Femur (tissue), 1 donor: ENCODE measurements around the gene JAG1.

Experiments used
- DNase-seq: peaks from one replicate; pipeline ENCODE4 v3.0.0-alpha.2; 2017

Gene JAG1

DNA sequence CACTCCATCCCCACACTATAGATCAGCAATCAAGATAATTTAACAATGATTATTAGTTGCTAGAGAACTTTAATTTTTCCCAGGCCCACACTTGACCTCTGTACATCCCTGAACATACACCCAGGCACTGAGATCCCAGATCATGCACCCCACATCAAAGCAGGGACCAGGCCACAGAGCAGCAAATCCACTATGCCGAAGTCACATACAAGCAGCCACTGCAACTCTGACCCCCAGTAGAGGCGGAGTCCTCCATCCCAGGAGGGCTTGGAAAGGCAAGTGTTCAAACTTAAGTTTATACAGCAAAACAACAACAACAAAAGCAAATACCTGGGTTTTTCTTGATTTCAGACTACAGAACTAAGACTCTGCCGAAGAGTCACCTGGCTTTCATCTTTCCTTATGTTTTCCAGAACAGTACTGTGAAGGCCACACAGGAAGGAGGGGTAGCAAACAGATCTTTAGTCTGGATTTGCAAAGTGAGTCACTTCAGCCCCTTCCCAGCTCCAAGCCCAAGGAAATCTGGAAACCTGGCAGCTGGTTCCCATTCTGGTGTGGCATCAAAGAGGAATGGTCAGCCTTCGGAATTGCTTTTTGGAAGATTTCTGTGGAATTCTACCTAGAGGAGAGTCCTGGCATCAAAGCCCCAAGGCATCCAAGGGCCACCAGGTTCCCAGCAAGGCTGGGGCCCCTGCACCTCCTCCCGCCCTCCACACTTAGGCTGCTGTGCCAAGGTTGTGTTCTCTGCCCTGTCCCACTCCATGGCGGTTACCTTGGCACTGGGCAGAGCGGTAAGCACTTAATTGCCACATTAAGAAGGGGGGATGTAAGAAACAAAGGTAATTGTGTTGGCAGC, 7.3 kb downstream of the JAG1 start:
- DNase-seq = peak; percentile 8

DNA sequence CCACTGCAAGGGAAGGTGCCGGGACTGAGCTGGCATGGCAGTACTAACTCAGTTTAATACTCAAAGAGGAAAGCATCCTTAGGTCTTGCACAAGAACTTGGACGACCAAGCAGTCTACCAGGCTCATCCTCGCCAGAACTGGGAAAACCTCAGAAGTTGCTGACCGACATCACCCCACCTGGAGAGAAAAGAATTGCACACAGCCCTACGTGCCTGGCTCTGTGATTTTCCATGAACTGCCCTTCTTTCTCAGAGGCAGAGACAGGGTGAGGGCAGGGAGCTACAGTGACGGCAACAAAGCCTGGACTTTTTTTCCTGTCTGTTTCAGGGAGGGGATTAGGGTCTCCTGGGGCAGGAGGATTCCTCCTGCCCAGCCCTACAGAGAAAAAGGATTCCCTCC, 8.0 kb downstream of the JAG1 start:
- peak; percentile 17 for DNase-seq

DNA sequence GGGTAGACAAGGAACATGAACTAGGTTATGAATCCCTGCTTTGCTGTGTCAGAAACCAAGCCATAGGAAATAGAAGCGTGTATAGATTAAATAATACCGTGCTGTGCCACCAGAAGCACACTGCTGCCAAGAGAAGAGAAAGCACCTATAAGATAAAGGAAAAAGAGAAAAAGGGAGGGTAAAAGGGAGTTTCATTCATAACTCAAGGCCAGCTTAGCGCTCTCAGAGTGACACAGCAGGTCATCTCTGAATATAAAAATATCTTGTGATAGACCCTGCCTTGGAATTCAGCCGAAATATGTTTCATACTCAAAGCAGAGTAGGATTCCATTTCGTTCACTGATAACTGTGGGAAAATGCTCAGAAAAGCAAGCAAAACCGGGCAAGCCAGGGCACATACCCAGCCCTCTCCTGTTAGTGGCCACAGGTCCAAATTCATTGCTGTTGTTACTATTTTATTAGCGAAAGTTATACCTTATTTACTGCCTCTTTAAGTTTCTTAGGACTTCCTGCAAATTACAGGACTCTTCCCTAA, 8.7 kb downstream of the JAG1 start:
- DNase-seq = peak; percentile 3

DNA sequence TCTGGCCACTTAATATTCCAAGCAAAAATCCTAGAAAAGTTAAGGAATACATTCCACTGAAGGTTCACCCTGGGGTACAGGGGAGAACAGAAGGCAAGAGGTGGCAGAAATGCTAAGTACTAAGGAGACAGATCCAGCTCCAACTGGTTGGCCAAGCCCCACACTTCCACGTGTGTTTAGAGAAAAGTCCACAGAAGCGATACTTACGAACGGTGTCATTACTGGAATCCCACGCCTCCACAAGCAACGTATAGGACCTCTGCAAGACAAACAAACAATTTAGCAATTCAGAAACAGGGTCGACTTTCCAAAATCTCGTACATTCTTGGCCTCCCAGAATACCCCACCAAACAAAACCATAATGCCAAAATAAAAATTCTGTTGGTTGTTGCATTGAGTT, 10.0 kb downstream of the JAG1 start:
- peak; percentile 5 for DNase-seq

DNA sequence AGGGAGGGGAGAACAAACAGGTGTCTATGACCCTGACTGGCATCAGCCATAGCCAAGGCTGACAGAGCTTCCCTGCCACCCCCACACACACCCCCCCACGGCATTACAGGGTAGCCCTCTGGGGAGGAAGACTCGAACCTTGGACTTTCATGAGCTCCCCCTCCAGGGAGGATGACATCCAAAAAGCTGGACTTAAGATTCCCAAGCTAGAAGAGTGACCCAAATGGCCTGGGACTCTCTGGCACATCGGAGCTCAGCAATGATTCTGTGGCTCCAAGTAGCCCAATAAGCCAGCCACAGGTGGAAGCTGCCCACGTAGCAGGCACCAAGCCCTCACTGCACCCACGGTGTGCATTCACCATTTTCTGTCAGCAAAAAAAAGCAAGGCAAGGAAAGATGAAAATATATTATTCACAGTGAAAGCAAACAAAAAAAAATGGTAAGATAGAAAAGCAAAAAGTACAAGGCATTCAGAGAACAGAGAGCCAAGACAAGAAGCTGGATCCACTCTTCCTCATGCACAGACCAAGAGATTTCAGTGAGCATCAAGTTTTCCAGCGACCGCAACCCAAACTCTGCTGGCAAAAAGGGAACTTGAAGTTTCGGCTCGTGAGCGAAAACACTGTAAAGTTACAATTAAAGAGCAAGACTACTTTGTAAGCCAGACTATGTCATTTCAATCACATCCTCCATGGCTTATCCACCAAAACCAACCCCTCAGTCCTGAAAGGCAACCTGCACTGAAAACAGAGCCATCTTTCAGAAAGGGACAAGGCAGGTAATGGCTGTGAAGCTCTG, 10.9 kb downstream of the JAG1 start:
- DNase-seq = peak; percentile 33

DNA sequence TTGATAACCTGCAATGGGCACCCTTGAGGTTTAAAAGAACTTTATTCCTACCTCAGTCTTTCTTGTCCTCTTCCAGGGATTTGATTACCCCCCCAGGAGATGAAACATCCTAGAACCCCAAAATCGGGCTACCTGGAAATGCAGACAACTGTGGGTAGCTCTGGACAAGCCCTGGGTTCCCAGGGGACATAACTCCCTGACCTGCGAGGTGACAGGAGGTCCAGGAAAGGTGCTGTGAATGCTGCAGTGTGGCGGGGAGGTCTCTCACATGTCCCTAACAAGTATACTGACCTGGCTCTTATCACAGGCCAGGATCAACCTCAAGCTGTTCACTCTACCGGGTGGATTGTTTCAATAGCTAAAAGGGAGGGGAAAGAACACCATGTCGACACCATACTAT, 11.6 kb downstream of the JAG1 start:
- peak; percentile 5 for DNase-seq

DNA sequence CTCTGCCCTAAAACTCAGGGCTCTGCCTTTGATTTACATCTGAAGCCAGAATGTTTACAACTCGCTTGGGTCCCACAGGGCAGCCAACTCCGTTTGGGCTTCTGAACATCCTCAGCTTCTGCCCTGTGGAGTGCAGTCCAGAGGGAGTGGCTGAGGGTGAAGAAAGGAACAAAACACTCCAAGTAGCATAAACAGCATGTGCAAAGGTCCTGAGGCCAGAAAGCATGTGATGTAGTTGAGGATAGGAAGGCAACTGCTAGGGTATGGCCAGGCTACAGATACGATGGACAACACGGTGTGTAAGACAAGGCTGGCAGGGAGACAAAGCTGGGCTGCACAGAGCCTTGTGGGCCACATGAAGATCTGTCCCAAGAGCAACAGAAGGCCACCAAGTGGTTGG, 12.5 kb downstream of the JAG1 start:
- DNase-seq = peak; percentile 5

DNA sequence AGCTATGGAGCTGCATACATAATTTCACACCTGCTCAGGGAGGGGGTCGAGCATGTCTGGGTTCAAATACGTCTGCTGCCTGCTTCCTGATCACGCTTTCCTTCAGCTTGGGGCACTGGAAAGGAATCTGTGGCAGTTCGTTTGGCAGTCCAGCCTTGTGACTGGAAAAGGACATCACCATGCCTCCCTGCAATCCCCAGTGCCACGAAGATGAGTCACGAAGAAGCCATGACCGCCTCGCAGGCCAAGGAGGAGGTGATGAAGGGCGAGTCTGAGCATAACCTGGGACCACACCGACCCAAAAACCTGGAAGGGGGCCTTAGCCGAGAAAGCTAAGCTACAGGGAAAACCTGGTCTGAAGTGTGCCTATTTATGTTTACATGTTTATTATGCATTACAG, 13.1 kb downstream of the JAG1 start:
- peak; percentile 15 for DNase-seq

DNA sequence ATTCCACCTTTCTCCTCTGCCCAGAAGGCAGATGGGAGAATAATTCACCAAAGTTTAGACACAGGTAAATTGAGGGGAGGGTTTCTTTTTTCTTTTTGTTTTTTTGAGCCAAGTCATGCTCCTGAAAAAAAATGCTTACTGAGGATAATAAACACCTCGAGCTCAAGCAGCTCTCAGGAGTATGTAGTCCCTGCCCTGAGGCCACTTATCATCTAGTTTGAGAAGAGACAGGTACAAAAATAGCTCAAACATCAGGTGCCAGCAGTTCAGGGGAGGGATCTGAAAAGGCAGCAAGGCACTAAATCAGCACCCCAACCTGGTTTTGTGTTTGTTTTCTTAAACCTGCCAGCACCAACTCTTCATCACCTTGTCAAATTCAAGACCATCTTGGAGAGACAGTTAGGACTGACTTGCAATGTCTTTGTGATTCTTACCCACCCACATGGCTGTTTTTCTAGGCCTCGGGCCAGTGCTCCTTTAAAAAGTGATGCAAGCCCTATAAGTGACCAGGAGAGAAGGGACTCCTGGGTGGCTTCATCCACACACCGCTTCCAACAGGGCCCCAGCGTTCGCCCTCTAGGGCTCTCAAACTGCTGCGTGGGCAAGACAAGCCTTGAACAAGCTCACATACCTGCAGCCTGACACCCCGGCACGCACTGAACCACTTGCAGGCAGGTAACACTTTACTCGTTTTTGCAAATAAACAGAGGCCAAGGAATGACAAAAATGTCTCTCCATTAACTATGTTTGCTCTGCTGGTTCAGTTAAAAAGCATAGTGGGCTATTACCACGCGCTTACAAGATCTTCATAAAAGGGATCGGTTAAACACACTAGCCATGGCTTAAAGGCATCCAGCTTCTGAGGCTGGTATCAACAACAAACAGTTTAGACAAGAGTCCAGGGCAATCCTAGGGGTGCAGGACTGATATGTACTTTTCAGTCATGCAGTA, 13.9 kb downstream of the JAG1 start:
- DNase-seq = peak; percentile 10

DNA sequence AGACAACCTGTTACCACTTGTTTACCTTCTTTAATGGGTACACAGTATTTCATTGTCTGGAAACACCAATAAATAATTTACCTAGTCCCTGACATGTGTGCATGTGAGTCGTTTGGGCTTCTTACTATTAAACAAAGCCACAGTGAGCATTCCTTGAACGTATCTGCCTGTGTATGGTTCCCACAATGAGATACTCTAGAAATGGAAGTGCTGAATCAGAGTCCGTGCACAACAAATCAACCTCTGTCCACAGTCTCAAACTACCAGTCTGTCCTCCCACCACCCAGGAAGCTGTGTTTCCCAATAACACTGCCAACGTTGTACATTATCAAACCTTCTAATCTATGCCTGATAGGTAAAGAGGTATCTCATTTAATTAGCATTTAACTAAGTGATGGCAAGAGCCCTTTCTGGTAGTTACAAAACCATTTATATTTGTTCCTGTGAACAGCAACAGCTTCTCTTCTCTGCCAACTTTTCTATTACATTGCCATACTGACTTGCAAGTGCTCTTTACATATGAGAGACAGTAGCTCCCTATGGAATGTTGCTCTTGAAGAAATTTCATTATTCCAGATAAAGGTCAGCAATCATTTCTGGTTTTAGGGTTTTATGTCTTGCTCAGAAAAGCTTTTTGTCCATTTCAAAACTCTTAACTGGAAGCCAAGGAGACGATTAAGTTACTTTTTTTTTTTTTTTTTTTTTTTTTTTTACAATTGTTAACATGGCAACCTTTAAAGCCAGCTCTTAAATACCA, 14.7 kb downstream of the JAG1 start:
- no peak for DNase-seq

DNA sequence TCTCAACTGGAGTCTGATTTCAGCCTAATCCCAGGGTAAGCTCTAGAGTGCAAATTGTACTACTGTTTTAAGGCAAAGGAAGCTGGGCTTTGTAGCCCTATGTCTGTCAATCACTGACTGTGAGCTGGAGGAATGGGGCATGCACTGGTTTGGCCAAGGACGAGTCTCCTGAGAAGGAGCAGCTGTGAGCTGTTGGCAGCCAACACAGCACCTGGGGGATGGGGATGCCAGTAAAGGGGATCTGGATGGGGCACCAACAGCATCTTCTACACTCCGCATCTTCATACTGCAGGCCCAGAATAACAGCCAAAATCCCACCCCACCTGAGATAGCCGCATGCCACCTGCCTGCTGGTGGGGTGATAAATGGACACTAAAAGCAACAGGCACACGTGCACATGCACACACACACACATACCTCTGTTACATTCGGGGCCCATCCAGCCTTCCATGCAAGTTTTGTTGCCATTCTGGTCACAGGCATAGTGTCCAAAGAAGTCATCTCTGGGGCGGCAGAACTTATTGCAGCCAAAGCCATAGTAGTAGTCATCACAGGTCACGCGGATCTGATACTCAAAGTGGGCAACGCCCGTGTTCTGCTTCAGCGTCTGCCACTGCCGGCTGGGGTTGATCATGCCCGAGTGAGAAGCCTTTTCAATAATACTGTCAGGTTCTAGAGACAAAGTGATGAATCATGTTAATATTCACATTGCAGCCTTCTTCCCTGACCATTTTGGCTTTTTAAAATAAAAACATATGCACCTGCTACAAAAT, 15.6 kb downstream of the JAG1 start:
- no peak for DNase-seq

DNA sequence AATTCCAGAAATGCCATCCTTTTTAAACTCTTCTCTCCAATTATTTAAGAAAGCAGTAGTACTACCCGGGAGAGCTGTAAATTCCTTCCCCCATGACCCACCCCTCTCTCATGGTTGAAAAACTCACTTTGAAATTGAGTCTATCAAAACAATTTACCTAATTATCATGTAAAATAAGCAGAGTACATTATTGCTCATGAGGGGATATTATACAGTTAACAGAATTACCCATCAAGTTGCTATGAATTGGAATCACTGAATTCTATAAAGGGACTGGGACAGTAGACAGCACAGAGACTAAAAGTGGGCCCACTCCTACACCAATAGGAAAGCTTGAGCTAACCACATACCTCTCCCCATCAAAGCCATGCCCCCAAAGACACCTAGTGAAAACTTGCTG, 16.3 kb downstream of the JAG1 start:
- no peak for DNase-seq

DNA sequence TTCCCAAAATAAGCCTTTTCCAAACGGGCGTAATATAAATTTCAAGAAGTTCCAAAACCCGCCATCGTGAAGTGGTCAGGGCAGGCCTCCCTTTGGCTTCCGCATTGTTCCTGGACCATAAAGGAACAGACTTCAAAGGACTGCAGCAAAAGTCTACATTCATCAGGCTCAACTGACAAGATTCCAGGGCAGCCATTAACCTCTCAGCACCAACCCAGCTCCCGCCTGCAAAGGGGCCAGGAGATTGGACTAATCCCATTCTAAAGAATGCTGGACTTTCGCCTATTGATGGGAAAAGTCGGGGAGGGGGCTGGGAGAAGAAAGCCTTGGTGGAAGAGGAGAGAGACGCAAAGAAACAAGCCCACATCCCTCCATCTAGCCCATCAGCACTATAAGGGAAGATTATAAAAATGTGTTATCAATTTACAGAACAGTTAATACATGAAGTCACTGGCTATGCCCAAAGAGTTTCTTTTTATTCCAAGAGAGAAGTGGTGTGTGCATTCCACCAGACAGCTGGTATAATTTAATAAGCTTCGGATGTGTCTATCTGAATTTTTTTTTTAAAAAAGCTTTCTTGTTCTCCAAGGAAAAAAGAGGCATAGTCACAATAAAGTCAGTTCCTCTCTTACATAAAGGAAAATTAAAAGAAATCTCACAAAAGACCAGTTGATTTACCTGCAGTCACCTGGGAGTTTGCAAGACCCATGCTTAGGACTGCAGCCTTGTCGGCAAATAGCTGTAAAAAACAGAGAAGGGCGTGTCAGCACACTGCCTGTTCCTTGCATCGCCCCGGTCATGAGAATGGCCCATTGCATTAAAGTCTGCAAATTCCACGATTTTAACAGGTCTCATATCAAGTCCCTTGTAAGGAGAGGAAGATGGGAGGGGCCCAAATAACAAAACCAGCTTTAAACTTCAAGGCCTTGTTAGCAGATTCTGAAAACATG, 17.8 kb downstream of the JAG1 start:
- no peak for DNase-seq

DNA sequence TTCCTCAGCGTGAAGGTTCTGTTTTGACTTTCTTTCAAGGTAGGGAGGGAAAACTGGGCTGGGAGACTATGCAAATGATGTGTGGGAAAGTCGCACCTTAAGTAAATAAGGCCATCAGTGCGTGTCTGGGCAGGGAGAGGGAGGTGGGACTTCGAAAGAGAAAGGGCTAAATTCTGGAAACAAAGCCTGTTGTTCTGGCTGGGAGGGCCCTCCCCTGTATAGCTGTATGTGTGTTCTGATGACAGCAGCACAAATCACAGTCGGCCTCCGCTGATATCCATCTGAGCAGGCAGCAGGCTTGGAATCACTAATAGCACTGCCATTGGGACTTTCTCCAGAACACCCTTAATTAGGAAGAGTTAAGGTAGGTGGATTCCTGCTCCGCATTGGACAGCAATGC, 19.2 kb downstream of the JAG1 start:
- DNase-seq = no peak

DNA sequence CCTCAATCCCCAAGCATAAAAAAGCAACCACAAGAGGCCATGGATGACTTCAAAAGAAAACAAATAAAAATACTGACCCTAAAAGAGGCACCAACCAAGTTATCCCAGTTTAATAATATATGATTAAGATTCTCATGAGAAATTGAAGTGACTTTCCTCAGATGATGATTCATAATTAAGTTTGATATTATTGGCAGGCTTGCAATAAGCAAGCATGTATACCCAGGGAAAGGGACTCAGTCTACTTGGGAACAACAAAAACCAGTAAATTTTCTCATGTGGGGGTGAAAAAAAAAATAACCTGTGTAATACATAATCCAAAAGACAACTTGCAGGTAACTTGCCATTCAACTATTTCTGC, 19.6 kb downstream of the JAG1 start:
- no peak for DNase-seq

DNA sequence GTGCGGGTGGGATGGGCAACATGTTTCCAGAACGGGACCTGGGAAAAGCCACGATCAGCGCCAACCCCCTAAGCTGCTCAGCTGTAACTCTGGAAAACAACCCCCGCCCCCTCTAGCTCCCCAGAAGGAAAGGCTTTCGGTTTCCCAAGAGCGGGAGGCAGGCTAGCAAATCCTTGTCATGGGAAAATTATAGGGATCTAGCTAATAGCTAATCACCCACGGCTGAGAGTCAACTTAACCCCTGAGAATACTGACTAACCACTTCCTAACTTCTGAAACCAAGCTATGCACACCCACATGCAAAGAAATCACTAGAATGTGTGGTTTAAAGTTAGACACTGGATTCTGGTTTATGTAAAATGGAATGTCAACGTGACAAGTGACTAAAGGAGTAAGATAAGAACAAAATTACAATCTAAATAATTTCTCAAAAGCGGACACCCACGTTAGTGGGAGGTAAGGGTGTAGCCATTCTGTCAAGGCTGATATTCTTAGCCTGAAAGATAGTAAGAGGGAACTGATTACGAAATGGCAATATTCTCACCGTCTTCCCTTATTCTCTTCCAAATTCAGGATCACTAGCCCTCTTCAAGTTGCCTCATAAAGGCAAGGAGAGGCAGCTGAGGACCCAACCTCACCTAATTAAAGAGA, 20.1 kb downstream of the JAG1 start:
- DNase-seq = no peak

DNA sequence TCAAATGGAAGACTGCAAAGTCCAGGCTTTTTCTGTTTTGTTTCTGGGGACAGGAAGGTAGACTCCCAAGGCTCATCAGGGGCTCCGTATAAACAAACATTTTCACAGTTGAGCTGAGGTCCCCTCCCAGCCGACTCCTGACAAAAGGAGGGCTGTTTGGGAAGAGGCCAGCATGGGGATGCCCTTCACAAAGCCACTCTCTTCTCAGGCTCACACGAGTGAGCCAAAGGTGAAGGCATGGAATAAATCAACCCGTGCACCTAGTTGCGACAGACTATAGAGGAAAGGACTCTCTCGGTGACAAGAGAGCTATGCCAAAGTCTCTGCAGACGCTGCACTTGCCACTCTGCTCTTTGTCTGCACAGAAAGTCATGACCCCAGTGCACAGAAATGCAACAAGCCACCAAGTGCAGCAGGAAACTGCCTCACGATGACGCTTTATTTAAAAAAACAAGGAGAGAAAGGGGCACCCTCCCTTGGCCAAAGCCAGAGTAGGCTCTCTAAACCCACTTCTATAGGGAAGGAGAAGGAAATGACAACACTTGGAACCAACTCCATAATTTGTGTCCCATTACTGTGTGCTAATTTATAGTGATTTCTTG, 21.0 kb downstream of the JAG1 start:
- no peak for DNase-seq

DNA sequence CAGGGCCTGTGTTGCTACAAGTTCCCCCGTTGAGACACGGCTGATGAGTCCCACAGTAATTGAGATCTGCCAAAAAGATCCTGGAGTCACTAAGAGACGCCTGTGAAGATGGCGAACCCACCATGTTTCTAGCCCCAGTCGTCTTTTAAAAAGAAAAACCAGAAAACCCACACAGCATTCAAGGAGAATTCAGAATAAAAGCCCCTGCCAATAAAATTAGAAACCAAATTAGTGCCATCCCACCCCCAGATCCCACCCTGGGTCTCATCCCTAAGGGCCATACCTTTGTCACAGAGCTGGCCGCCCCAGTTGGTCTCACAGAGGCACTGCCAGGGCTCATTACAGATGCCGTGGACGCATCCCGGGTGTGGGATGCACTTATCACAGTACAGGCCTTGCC, 21.6 kb downstream of the JAG1 start:
- DNase-seq = no peak
